ENCODE measurements around the gene COA3.
"Not testable (repeated sequence)": the region's sequence is repeated elsewhere in the genome, so short reads cannot be mapped to it uniquely, and the experiment has no call there.

The COA3 gene

DNA sequence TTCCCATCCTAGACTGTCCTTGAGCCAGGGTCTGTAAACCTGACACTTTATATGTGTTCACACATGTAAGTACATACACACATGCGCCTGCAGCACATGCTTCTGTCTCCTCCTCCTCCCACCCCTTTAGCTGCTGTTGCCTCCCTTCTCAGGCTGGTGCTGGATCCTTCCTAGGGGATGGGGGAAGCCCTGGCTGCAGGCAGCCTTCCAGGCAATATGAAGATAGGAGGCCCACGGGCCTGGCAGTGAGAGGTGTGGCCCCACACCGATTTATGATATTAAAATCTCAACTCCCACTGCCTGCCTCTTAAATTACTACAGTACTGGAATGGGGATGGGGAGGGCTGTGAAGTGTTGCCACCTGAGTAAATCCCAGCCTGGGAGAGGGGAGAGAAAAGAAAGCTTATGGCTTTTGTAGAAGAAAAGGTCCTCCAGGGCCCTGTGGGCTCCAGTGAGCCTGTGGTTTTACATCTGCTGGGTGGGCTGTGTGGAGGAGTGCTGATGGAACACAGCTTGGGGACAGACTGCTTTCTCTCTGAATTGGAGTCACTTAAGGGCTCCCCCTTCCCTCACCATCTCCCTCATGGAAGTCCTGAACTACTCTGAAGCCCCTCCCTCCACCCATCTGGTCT is 19.1 kb downstream of the COA3 start:
- peak overlapping the region; percentile 63 for H3K4me3 ChIP-seq (ENCODE audit: low read depth, low read length)
- DNase-seq (ENCODE audit: low read depth), result no peak
- in situ Hi-C loops (cut with HindIII; ENCODE audit: low sequenced_read_pairs), result no loop called here
- TF ChIP-seq, protein P1, sequence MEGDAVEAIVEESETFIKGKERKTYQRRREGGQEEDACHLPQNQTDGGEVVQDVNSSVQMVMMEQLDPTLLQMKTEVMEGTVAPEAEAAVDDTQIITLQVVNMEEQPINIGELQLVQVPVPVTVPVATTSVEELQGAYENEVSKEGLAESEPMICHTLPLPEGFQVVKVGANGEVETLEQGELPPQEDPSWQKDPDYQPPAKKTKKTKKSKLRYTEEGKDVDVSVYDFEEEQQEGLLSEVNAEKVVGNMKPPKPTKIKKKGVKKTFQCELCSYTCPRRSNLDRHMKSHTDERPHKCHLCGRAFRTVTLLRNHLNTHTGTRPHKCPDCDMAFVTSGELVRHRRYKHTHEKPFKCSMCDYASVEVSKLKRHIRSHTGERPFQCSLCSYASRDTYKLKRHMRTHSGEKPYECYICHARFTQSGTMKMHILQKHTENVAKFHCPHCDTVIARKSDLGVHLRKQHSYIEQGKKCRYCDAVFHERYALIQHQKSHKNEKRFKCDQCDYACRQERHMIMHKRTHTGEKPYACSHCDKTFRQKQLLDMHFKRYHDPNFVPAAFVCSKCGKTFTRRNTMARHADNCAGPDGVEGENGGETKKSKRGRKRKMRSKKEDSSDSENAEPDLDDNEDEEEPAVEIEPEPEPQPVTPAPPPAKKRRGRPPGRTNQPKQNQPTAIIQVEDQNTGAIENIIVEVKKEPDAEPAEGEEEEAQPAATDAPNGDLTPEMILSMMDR (IDR thresholded peaks at IDR 0.05; ENCODE audit: low read depth, low read length, missing control alignments), result no peak

- H3K4me3 ChIP-seq (ENCODE audit: low read depth, low read length), result no peak overlapping the region
- DNase-seq (ENCODE audit: low read depth), result no peak
- TF ChIP-seq, protein P1 (IDR thresholded peaks at IDR 0.05; ENCODE audit: low read depth, low read length, missing control alignments), result no peak
- in situ Hi-C loops (cut with HindIII; ENCODE audit: low sequenced_read_pairs), result no loop called here
Observed at GRCh38 chr17:42778570-42778969, 19.9 kb downstream of the COA3 start.

GRCh38 chr17:42775534-42776098 is 22.9 kb downstream of the COA3 start:
- in situ Hi-C loops (cut with HindIII; ENCODE audit: low sequenced_read_pairs), result no loop called here
- DNase-seq (ENCODE audit: low read depth), result peak; percentile 43
- H3K4me3 ChIP-seq (ENCODE audit: low read depth, low read length), result no peak overlapping the region
- TF ChIP-seq, protein P1 (IDR thresholded peaks at IDR 0.05; ENCODE audit: low read depth, low read length, missing control alignments), result peak; percentile 40

GRCh38 chr17:42774066-42774745 is 24.3 kb downstream of the COA3 start:
- in situ Hi-C loops (cut with HindIII; ENCODE audit: low sequenced_read_pairs), result no loop called here
- H3K4me3 ChIP-seq (ENCODE audit: low read depth, low read length), result peak overlapping the region; percentile 94
- DNase-seq (ENCODE audit: low read depth), result no peak
- TF ChIP-seq, protein P1 (IDR thresholded peaks at IDR 0.05; ENCODE audit: low read depth, low read length, missing control alignments), result no peak

GRCh38 chr17:42773290-42774035 is 25.0 kb downstream of the COA3 start, which contains the start of gene VPS25:
TSS of gene VPS25 (plus strand) at chr17:42773449. CDS start at chr17:42773476, 27 bp downstream.
- in situ Hi-C loops (cut with HindIII; ENCODE audit: low sequenced_read_pairs), result no loop called here
- H3K4me3 ChIP-seq (ENCODE audit: low read depth, low read length), result peak within 1 kb of the TSS; percentile 94
- peak; percentile 43 for DNase-seq (ENCODE audit: low read depth)
- TF ChIP-seq, protein P1 (IDR thresholded peaks at IDR 0.05; ENCODE audit: low read depth, low read length, missing control alignments), result peak; percentile 35

GRCh38 chr17:42772945-42773289 is 25.6 kb downstream of the COA3 start:
- DNase-seq (ENCODE audit: low read depth), result no peak
- in situ Hi-C loops (cut with HindIII; ENCODE audit: low sequenced_read_pairs), result no loop called here
- TF ChIP-seq, protein P1 (IDR thresholded peaks at IDR 0.05; ENCODE audit: low read depth, low read length, missing control alignments), result no peak
- H3K4me3 ChIP-seq (ENCODE audit: low read depth, low read length), result peak overlapping the region; percentile 94

DNA sequence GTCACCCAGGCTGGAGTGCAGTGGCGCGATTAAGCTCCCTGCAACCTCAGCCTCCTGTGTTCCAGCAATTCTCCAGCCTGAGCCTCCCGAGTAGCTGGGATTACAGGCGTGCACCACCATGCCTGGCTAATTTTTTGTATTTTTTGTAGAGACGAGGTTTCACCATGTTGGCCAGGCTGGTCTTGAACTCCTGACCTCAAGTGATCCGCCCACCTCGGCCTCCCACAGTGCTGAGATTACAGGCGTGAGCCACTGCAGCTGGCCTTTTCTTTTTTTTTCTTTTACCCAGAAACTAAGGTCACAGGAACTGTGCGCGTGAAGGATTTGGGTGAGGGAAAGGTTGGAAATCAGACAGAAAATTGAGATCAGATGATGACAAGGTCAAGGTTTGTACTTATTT is 28.5 kb downstream of the COA3 start:
- H3K4me3 ChIP-seq (ENCODE audit: low read depth, low read length); DNase-seq (ENCODE audit: low read depth); in situ Hi-C loops (cut with HindIII; ENCODE audit: low sequenced_read_pairs): not testable (repeated sequence)

GRCh38 chr17:42768006-42768405 is 30.5 kb downstream of the COA3 start:
- H3K4me3 ChIP-seq (ENCODE audit: low read depth, low read length); DNase-seq (ENCODE audit: low read depth); in situ Hi-C loops (cut with HindIII; ENCODE audit: low sequenced_read_pairs): not testable (repeated sequence)
